ENCODE results near the gene ARHGEF28. TPM values are rescaled to one million over a fixed set of nuclear protein-coding genes. Genes with fewer than 3 reads are reported as not detected.

Gene ARHGEF28
- total RNA-seq, 6 experiments from 2014 or later: 7.5 to 13.6 (median 8.5) TPM

DNA sequence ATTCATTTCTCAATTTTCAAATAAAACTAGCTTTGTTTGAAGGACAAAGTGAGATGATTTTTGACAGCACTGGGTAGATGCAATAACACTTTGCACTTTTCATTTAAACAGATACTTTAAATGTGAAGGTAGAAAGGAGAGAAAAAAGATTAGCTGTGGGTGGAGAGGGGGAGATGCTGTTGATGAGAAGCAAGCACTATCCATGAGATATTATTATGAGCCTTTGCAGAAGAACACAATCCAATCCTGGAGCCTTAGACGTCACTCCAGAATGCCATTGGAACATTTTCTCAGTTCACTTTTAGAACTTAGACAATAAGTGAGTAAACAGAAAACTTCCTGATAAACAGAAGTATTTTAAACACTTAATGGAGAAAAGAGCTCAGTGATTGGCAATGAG is 351.1 kb downstream of the ARHGEF28 start:
- Mint-ChIP-seq H3K4me1 (ENCODE audit: low read depth) (no peaks in the 10 kb centered on the region), H3K27ac (no peak overlapping the region), H3K9me3 (no peaks in the 10 kb centered on the region), H3K4me3 (no peak overlapping the region), H3K27me3 (ENCODE audit: insufficient read depth) (peaks cover 41% of the 10 kb centered on the region), H3K36me3 (ENCODE audit: low read depth) (no peaks in the 10 kb centered on the region)
- TF ChIP-seq, protein P1, sequence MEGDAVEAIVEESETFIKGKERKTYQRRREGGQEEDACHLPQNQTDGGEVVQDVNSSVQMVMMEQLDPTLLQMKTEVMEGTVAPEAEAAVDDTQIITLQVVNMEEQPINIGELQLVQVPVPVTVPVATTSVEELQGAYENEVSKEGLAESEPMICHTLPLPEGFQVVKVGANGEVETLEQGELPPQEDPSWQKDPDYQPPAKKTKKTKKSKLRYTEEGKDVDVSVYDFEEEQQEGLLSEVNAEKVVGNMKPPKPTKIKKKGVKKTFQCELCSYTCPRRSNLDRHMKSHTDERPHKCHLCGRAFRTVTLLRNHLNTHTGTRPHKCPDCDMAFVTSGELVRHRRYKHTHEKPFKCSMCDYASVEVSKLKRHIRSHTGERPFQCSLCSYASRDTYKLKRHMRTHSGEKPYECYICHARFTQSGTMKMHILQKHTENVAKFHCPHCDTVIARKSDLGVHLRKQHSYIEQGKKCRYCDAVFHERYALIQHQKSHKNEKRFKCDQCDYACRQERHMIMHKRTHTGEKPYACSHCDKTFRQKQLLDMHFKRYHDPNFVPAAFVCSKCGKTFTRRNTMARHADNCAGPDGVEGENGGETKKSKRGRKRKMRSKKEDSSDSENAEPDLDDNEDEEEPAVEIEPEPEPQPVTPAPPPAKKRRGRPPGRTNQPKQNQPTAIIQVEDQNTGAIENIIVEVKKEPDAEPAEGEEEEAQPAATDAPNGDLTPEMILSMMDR (IDR thresholded peaks at IDR 0.05): no peak
- no peak for DNase-seq

DNA sequence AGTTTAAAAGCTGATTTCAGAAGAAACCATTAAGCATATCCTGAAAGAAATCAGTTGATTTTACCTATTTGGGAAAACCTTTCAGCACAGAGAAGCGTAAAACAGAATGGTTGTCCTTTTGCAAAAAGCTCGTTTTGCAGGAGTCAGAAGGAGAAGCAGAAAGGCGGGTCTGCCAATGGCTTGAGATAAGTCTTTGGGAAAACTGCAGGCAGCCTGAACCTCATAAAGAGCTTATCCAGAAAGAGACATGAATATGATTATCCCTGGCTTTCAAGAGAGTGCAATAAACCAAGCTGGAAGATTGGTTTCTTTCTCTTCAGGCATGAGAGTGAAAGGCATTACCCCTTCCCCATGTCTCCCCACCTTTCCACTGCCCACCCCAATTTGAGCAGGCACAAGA is 353.3 kb downstream of the ARHGEF28 start:
- Mint-ChIP-seq H3K36me3 (ENCODE audit: low read depth) (no peaks in the 10 kb centered on the region), H3K9me3 (no peaks in the 10 kb centered on the region), H3K27ac (no peak overlapping the region), H3K27me3 (ENCODE audit: insufficient read depth) (peaks cover 35% of the 10 kb centered on the region), H3K4me1 (ENCODE audit: low read depth) (no peaks in the 10 kb centered on the region), H3K4me3 (no peak overlapping the region)
- TF ChIP-seq, protein P1 (IDR thresholded peaks at IDR 0.05): no peak
- no peak for DNase-seq

DNA sequence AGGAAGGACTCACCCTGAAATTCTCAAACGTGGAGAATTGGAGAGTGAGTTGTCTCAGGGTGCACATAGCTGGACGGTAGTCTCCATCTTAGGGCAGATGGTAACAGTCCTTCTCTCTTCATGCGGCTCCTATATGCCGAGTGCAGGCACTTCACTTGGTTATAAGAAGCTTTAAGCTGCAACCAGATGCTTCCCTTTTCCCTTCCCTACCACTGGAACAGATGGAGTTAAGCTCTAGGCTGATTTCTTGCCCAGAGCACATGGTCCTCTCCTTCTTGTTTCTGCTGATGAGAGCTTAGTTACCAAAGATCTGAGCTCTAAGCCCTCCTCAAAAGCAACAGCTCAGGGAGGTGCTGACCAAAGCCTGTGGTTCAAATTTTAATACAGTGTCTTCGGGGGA is 355.7 kb downstream of the ARHGEF28 start:
- Mint-ChIP-seq H3K36me3 (ENCODE audit: low read depth) (no peaks in the 10 kb centered on the region), H3K27ac (no peak overlapping the region), H3K4me1 (ENCODE audit: low read depth) (no peaks in the 10 kb centered on the region), H3K4me3 (no peak overlapping the region), H3K9me3 (no peaks in the 10 kb centered on the region), H3K27me3 (ENCODE audit: insufficient read depth) (peaks cover 40% of the 10 kb centered on the region)
- no peak for DNase-seq
- TF ChIP-seq, protein P1 (IDR thresholded peaks at IDR 0.05): no peak

DNA sequence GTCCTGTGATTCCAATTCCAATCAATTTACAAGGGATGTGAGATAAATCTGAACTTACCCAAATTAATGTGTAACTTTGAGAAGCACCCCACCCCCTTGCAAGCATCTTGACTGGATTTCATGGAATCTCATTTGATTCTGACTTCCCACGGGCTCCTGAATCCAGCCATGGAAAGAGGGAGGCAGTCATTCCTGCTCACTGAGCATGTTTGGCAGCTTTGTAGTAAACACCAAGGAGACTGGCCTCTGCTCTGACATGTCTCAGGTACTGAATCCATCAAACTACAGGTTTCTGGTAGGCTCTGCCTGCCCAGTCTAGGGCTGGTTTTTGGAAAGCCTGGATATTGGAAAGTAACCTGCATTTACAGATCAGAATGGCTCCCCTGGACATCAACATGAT is 357.6 kb downstream of the ARHGEF28 start:
- H3K36me3 Mint-ChIP-seq (ENCODE audit: low read depth): no peaks in the 10 kb centered on the region
- no peak overlapping the region for H3K27ac Mint-ChIP-seq
- no peaks in the 10 kb centered on the region for H3K9me3 Mint-ChIP-seq
- DNase-seq: no peak
- no peak overlapping the region for H3K4me3 Mint-ChIP-seq
- H3K4me1 Mint-ChIP-seq (ENCODE audit: low read depth): no peaks in the 10 kb centered on the region
- TF ChIP-seq, protein P1 (IDR thresholded peaks at IDR 0.05): no peak
- H3K27me3 Mint-ChIP-seq (ENCODE audit: insufficient read depth): peaks cover 32% of the 10 kb centered on the region

DNA sequence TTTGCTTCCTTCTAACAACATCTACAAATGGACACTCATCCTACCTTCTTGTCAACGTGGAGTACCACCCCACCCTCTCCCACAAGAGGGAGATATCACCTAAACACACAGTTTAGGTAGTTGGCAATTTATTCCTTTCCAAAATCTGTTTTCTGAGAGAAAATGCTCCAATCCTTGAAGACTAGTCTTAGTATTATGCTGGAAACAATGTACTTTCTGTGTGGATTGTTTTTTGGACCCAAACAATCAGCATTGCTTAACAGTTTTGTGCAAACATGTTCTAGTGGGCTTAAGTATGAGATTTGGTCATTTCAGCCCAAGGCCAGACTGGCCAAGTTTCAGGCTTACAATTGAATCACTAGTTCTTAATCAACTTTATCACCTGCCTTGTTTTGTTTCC is 359.1 kb downstream of the ARHGEF28 start:
- TF ChIP-seq, protein P1 (IDR thresholded peaks at IDR 0.05): peak; percentile 64
- Mint-ChIP-seq H3K27ac (no peak overlapping the region), H3K36me3 (ENCODE audit: low read depth) (no peaks in the 10 kb centered on the region), H3K4me3 (no peak overlapping the region), H3K27me3 (ENCODE audit: insufficient read depth) (peaks cover 29% of the 10 kb centered on the region), H3K4me1 (ENCODE audit: low read depth) (no peaks in the 10 kb centered on the region), H3K9me3 (no peaks in the 10 kb centered on the region)
- no peak for DNase-seq

DNA sequence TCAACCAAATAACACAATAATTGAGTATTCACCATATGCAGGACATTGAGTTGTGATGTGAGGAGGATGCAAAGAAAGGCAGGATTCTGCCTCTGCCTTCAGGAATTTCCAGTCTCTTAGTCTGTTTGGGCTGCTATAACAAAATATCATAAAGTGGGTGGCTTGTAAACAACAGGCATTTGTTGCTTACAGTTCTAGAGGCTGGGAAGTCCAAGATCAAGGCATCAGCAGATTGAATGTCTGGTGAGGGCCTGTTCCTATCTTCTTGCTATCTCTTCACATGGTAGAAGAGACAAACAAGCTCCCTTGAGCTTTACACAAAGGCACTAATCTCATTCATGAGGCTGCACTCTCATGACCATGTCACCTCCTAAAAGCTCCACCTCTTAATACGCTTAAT is 360.7 kb downstream of the ARHGEF28 start:
- Mint-ChIP-seq H3K36me3 (ENCODE audit: low read depth) (no peaks in the 10 kb centered on the region), H3K9me3 (no peaks in the 10 kb centered on the region), H3K4me3 (no peak overlapping the region), H3K27ac (no peak overlapping the region), H3K27me3 (ENCODE audit: insufficient read depth) (peaks cover 33% of the 10 kb centered on the region), H3K4me1 (ENCODE audit: low read depth) (no peaks in the 10 kb centered on the region)
- no peak for DNase-seq
- TF ChIP-seq, protein P1 (IDR thresholded peaks at IDR 0.05): no peak
